GM12878 (cell line): ENCODE measurements around the gene CMTM4. TPM values are rescaled to one million over a fixed set of nuclear protein-coding genes. Genes with fewer than 3 reads are reported as not detected.

Experiments
- HSF1 ChIP-seq: fragments of 150-350 bp; IDR thresholded peaks from 2 replicates; pipeline ENCODE4 v1.6.1; 2014; ENCODE audit warnings: mild to moderate bottlenecking, low read depth, low read length
- polyA plus RNA-seq, 11 experiments: library from polyadenylated mRNA; depleted of rRNA in 4 of 11; unstranded in 6 of 11; stranded (reverse) in 5 of 11; fragments of >200 nt; fragmentation: Nextera tagmentation in 4 of 11; fragmentation: Illumina TruSeq in 1 of 11; extraction: Ambion mirVana in 4 of 11; extraction: Trizol in 1 of 11; gene quantifications; 1 replicate in 1 of 11; 2 replicates in 10 of 11; pipeline versions ENCODE4 v1.2.1 to v1.2.3, GENCODE V29; 2011 to 2016; ENCODE audit warnings: inconsistent platforms in 2 of 11, missing spikeins in 2 of 11, low read depth in 1 of 11
- small RNA-seq: library from RNA; depleted of rRNA; stranded (forward); fragments of <200 nt; gene quantifications from one replicate; pipeline ENCODE3, GENCODE V24; 2014
- total RNA-seq, 4 experiments: library from RNA; depleted of rRNA in 3 of 4; stranded (reverse); fragments of >200 nt in 3 of 4; fragmentation: Illumina TruSeq in 1 of 4; extraction: Trizol in 1 of 4; gene quantifications; 2 replicates each; pipeline versions ENCODE4 v1.2.1 to v1.2.3, GENCODE V29; 2013 to 2021

CMTM4 gene
- total and polyA plus RNA-seq, 10 of the 15 experiments (the other 5 are each of a cell fraction or from before 2014, with no cell fraction given): 0.02 to 0.43 (median 0.15) TPM; not detected in 2

GRCh38 chr16:66566051-66566901 lies 130.3 kb downstream of the CMTM4 start, which contains the start of gene CMTM1 (continued):
- TF ChIP-seq HSF1: no peak

Small RNA genes within 50 kb of the gene (small RNA-seq; reads per million reads assigned to genes)
- gene CKLF-CMTM1: not detected

Other genes starting within 250 kb of the CMTM4 start
Only the 7 nearest of the 14 such genes appear.
- gene CKLF, start 144.2 kb downstream of the CMTM4 start, total RNA-seq (2014; rRNA removed): 56.8 and 61.6 TPM in 2 replicates
- 46.7 and 47.1 TPM in 2 replicates for gene CKLF, start 144.2 kb downstream of the CMTM4 start, total RNA-seq (2014; rRNA removed; fragmentation: Illumina TruSeq; extraction: Trizol)
- 40.1 and 40.8 TPM in 2 replicates for gene CKLF, start 144.2 kb downstream of the CMTM4 start, total RNA-seq (2021)
- 117 and 152 TPM in 2 replicates for gene CKLF, start 144.2 kb downstream of the CMTM4 start, polyA plus RNA-seq (2011; rRNA removed)
- gene CKLF, start 144.2 kb downstream of the CMTM4 start, polyA plus RNA-seq (2014; fragmentation: Illumina TruSeq; extraction: Trizol): 24.0 and 60.0 TPM in 2 replicates
- 100 to 1,000 TPM; 181 to 193 TPM for gene CKLF, start 144.2 kb downstream of the CMTM4 start, polyA plus RNA-seq (2014; fragmentation: Nextera tagmentation; extraction: Ambion mirVana)
- 75.6 and 80.0 TPM in 2 replicates for gene CKLF, start 144.2 kb downstream of the CMTM4 start, polyA plus RNA-seq (2014; rRNA removed)
- gene CKLF, start 144.2 kb downstream of the CMTM4 start, polyA plus RNA-seq (2016; fragmentation: Nextera tagmentation; extraction: Ambion mirVana): 100 to 1,000 TPM; 142 to 143 TPM
- 0.60 and 1.8 TPM in 2 replicates for gene CMTM1, start 130.3 kb downstream of the CMTM4 start, total RNA-seq (2014; rRNA removed)
- 0.67 and 0.69 TPM in 2 replicates for gene CMTM1, start 130.3 kb downstream of the CMTM4 start, total RNA-seq (2014; rRNA removed; fragmentation: Illumina TruSeq; extraction: Trizol)
- gene CMTM1, start 130.3 kb downstream of the CMTM4 start, total RNA-seq (2021): 3.0 TPM in 2 replicates
- gene CMTM1, start 130.3 kb downstream of the CMTM4 start, polyA plus RNA-seq (2011; rRNA removed): 0.65 and 1.2 TPM in 2 replicates
- 0.09 TPM in 1 of 2 replicates, not detected in the other for gene CMTM1, start 130.3 kb downstream of the CMTM4 start, polyA plus RNA-seq (2014; fragmentation: Illumina TruSeq; extraction: Trizol)
- not detected for gene CMTM1, start 130.3 kb downstream of the CMTM4 start, polyA plus RNA-seq (2014; fragmentation: Nextera tagmentation; extraction: Ambion mirVana)
- gene CMTM1, start 130.3 kb downstream of the CMTM4 start, polyA plus RNA-seq (2014; rRNA removed): 1.00 and 1.3 TPM in 2 replicates
- gene CMTM1, start 130.3 kb downstream of the CMTM4 start, polyA plus RNA-seq (2016; fragmentation: Nextera tagmentation; extraction: Ambion mirVana): 1 to 10 TPM; 1.6 to 1.7 TPM
- 0.34 TPM in 1 of 2 replicates, not detected in the other for gene CMTM2, start 117.3 kb downstream of the CMTM4 start, total RNA-seq (2014; rRNA removed)
- gene CMTM2, start 117.3 kb downstream of the CMTM4 start, total RNA-seq (2014; rRNA removed; fragmentation: Illumina TruSeq; extraction: Trizol): not detected in 2 replicates
- gene CMTM2, start 117.3 kb downstream of the CMTM4 start, total RNA-seq (2021): not detected in 2 replicates
- gene CMTM2, start 117.3 kb downstream of the CMTM4 start, polyA plus RNA-seq (2011; rRNA removed): not detected in 2 replicates
- not detected in 2 replicates for gene CMTM2, start 117.3 kb downstream of the CMTM4 start, polyA plus RNA-seq (2014; fragmentation: Illumina TruSeq; extraction: Trizol)
- gene CMTM2, start 117.3 kb downstream of the CMTM4 start, polyA plus RNA-seq (2014; fragmentation: Nextera tagmentation; extraction: Ambion mirVana): not detected
- 0.26 TPM in 1 of 2 replicates, not detected in the other for gene CMTM2, start 117.3 kb downstream of the CMTM4 start, polyA plus RNA-seq (2014; rRNA removed)
- not detected for gene CMTM2, start 117.3 kb downstream of the CMTM4 start, polyA plus RNA-seq (2016; fragmentation: Nextera tagmentation; extraction: Ambion mirVana)
- gene CMTM3, start 92.0 kb downstream of the CMTM4 start, total RNA-seq (2014; rRNA removed): 11.7 and 12.8 TPM in 2 replicates
- 10.9 and 11.7 TPM in 2 replicates for gene CMTM3, start 92.0 kb downstream of the CMTM4 start, total RNA-seq (2014; rRNA removed; fragmentation: Illumina TruSeq; extraction: Trizol)
- 31.5 and 35.5 TPM in 2 replicates for gene CMTM3, start 92.0 kb downstream of the CMTM4 start, total RNA-seq (2021)
- 28.7 and 47.4 TPM in 2 replicates for gene CMTM3, start 92.0 kb downstream of the CMTM4 start, polyA plus RNA-seq (2011; rRNA removed)
- 16.0 and 25.2 TPM in 2 replicates for gene CMTM3, start 92.0 kb downstream of the CMTM4 start, polyA plus RNA-seq (2014; fragmentation: Illumina TruSeq; extraction: Trizol)
- 10 to 100 TPM in 1 of 2 experiments, 1 to 10 TPM in 1; 5.4 to 16.0 TPM for gene CMTM3, start 92.0 kb downstream of the CMTM4 start, polyA plus RNA-seq (2014; fragmentation: Nextera tagmentation; extraction: Ambion mirVana)
- gene CMTM3, start 92.0 kb downstream of the CMTM4 start, polyA plus RNA-seq (2014; rRNA removed): 32.0 and 37.1 TPM in 2 replicates
- 10 to 100 TPM; 38.8 to 42.3 TPM for gene CMTM3, start 92.0 kb downstream of the CMTM4 start, polyA plus RNA-seq (2016; fragmentation: Nextera tagmentation; extraction: Ambion mirVana)
- gene DYNC1LI2, start 54.9 kb upstream of the CMTM4 start, total RNA-seq (2014; rRNA removed): 27.2 and 28.4 TPM in 2 replicates
- 29.5 TPM in 2 replicates for gene DYNC1LI2, start 54.9 kb upstream of the CMTM4 start, total RNA-seq (2014; rRNA removed; fragmentation: Illumina TruSeq; extraction: Trizol)
- gene DYNC1LI2, start 54.9 kb upstream of the CMTM4 start, total RNA-seq (2021): 33.9 and 37.9 TPM in 2 replicates
- 31.0 and 35.2 TPM in 2 replicates for gene DYNC1LI2, start 54.9 kb upstream of the CMTM4 start, polyA plus RNA-seq (2011; rRNA removed)
- 36.4 and 40.9 TPM in 2 replicates for gene DYNC1LI2, start 54.9 kb upstream of the CMTM4 start, polyA plus RNA-seq (2014; fragmentation: Illumina TruSeq; extraction: Trizol)
- 1 to 10 TPM; 6.0 to 8.3 TPM for gene DYNC1LI2, start 54.9 kb upstream of the CMTM4 start, polyA plus RNA-seq (2014; fragmentation: Nextera tagmentation; extraction: Ambion mirVana)
- 39.4 and 47.4 TPM in 2 replicates for gene DYNC1LI2, start 54.9 kb upstream of the CMTM4 start, polyA plus RNA-seq (2014; rRNA removed)
- gene DYNC1LI2, start 54.9 kb upstream of the CMTM4 start, polyA plus RNA-seq (2016; fragmentation: Nextera tagmentation; extraction: Ambion mirVana): 10 to 100 TPM; 41.8 to 46.5 TPM
- 0.60 TPM in 1 of 2 replicates, not detected in the other for gene TERB1, start 104.8 kb upstream of the CMTM4 start, total RNA-seq (2014; rRNA removed)
- not detected in 2 replicates for gene TERB1, start 104.8 kb upstream of the CMTM4 start, total RNA-seq (2014; rRNA removed; fragmentation: Illumina TruSeq; extraction: Trizol)
- 0.10 TPM in 1 of 2 replicates, not detected in the other for gene TERB1, start 104.8 kb upstream of the CMTM4 start, total RNA-seq (2021)
- gene TERB1, start 104.8 kb upstream of the CMTM4 start, polyA plus RNA-seq (2011; rRNA removed): 0.09 TPM in 1 of 2 replicates, not detected in the other
- gene TERB1, start 104.8 kb upstream of the CMTM4 start, polyA plus RNA-seq (2014; fragmentation: Illumina TruSeq; extraction: Trizol): 0.03 TPM in 1 of 2 replicates, not detected in the other
- gene TERB1, start 104.8 kb upstream of the CMTM4 start, polyA plus RNA-seq (2014; fragmentation: Nextera tagmentation; extraction: Ambion mirVana): not detected
- 0.06 TPM in 1 of 2 replicates, not detected in the other for gene TERB1, start 104.8 kb upstream of the CMTM4 start, polyA plus RNA-seq (2014; rRNA removed)
- not detected for gene TERB1, start 104.8 kb upstream of the CMTM4 start, polyA plus RNA-seq (2016; fragmentation: Nextera tagmentation; extraction: Ambion mirVana)
- 66.6 and 84.8 TPM in 2 replicates for gene NAE1, start 134.2 kb upstream of the CMTM4 start, total RNA-seq (2014; rRNA removed)
- gene NAE1, start 134.2 kb upstream of the CMTM4 start, total RNA-seq (2014; rRNA removed; fragmentation: Illumina TruSeq; extraction: Trizol): 72.9 and 81.4 TPM in 2 replicates
- gene NAE1, start 134.2 kb upstream of the CMTM4 start, total RNA-seq (2021): 58.7 and 65.3 TPM in 2 replicates
- gene NAE1, start 134.2 kb upstream of the CMTM4 start, polyA plus RNA-seq (2011; rRNA removed): 80.9 and 136 TPM in 2 replicates
- gene NAE1, start 134.2 kb upstream of the CMTM4 start, polyA plus RNA-seq (2014; fragmentation: Illumina TruSeq; extraction: Trizol): 71.2 and 84.0 TPM in 2 replicates
- gene NAE1, start 134.2 kb upstream of the CMTM4 start, polyA plus RNA-seq (2014; fragmentation: Nextera tagmentation; extraction: Ambion mirVana): 100 to 1,000 TPM in 1 of 2 experiments, 10 to 100 TPM in 1; 76.6 to 101 TPM
- gene NAE1, start 134.2 kb upstream of the CMTM4 start, polyA plus RNA-seq (2014; rRNA removed): 59.6 and 70.4 TPM in 2 replicates
- 100 to 1,000 TPM; 103 to 106 TPM for gene NAE1, start 134.2 kb upstream of the CMTM4 start, polyA plus RNA-seq (2016; fragmentation: Nextera tagmentation; extraction: Ambion mirVana)